Neural cell (in vitro differentiated cells): ENCODE data around the gene FCMR. TPM values are rescaled to one million over a fixed set of nuclear protein-coding genes. Genes with fewer than 3 reads are reported as not detected.
"Not testable (repeated sequence)": the region's sequence is repeated elsewhere in the genome, so short reads cannot be mapped to it uniquely, and the experiment has no call there.

ENCODE experiments used
- H2AFZ ChIP-seq: fragments of 200-600, 300-800 bp; sonication (generic), shearing (Covaris generic); 2 replicates; pipeline ENCODE4 v1.6.0; 2014; ENCODE audit warnings: low read depth, mild to moderate bottlenecking, antibody characterized with exemption, low read length, moderate library complexity
- H3F3A ChIP-seq: fragments of 200-600 bp; shearing (Covaris generic); 2 replicates; pipeline ENCODE4 v1.6.1; 2016; ENCODE audit warnings: mild to moderate bottlenecking, moderate library complexity, mixed read lengths, antibody characterized with exemption, low read length; ENCODE audit not compliant: insufficient read depth, poor library complexity, severe bottlenecking
- H3K27ac ChIP-seq: fragments of 200-600, 300-800 bp; sonication (generic), shearing (Covaris generic); 2 replicates; pipeline ENCODE4 v1.5.1; 2014; ENCODE audit warnings: mild to moderate bottlenecking, low read length, moderate library complexity
- H3K27me3 ChIP-seq: fragments of 300-800, 200-600 bp; sonication (generic), shearing (Covaris generic); 2 replicates; pipeline ENCODE4 v1.6.0; 2014; ENCODE audit warnings: mild to moderate bottlenecking, low read depth, low read length, moderate library complexity; ENCODE audit not compliant: insufficient read depth
- H3K36me3 ChIP-seq: fragments of 300-800, 200-600 bp; sonication (generic), shearing (Covaris generic); 2 replicates; pipeline ENCODE4 v1.5.1; 2014; ENCODE audit warnings: mild to moderate bottlenecking, antibody characterized with exemption, low read length, moderate library complexity; ENCODE audit not compliant: insufficient read depth
- H3K4me2 ChIP-seq: fragments of 300-800, 200-600 bp; sonication (generic), shearing (Covaris generic); 2 replicates; pipeline ENCODE4 v1.6.0; 2014; ENCODE audit warnings: mild to moderate bottlenecking, low read length
- H3K4me3 ChIP-seq: fragments of 300-800, 200-600 bp; sonication (generic), shearing (Covaris generic); 2 replicates; pipeline ENCODE4 v1.5.1; 2014; ENCODE audit warnings: mild to moderate bottlenecking, low read length, moderate library complexity
- H3K79me2 ChIP-seq: fragments of 200-600 bp; shearing (Covaris generic); replicated peaks from 2 replicates; pipeline ENCODE4 v1.6.0; 2014; ENCODE audit warnings: mild to moderate bottlenecking, low read length, moderate library complexity; ENCODE audit not compliant: insufficient read depth
- H3K9ac ChIP-seq: fragments of 300-800, 200-600 bp; sonication (generic), shearing (Covaris generic); 2 replicates; pipeline ENCODE4 v1.6.1; 2016; ENCODE audit warnings: mild to moderate bottlenecking, low read length, mixed read lengths
- H3K9me2 ChIP-seq: fragments of 200-600 bp; shearing (Covaris generic); 2 replicates; pipeline ENCODE4 v1.6.1; 2016; ENCODE audit warnings: mild to moderate bottlenecking, low read length, mixed read lengths; ENCODE audit not compliant: insufficient read depth
- H3K9me3 ChIP-seq: fragments of 200-600, 300-800 bp; sonication (generic), shearing (Covaris generic); 2 replicates; pipeline ENCODE4 v1.6.1; 2016; ENCODE audit warnings: mild to moderate bottlenecking, mixed run types, low read length, moderate library complexity, mixed read lengths
- H4K20me1 ChIP-seq: fragments of 200-600 bp; shearing (Covaris generic); 2 replicates; pipeline ENCODE4 v1.6.1; 2016; ENCODE audit warnings: mild to moderate bottlenecking, mixed run types; ENCODE audit not compliant: insufficient read depth
- CTCF ChIP-seq: fragments of 450-650 bp; IDR thresholded peaks from 2 replicates; pipeline ENCODE4 v1.5.1; 2014; ENCODE audit warnings: antibody characterized with exemption, mild to moderate bottlenecking, moderate library complexity; ENCODE audit not compliant: poor library complexity, severe bottlenecking
- EP300 ChIP-seq: fragments of 450-650 bp; conservative IDR thresholded peaks from 2 replicates; pipeline ENCODE4 v1.6.1; 2014; ENCODE audit warnings: antibody characterized with exemption, mild to moderate bottlenecking, moderate library complexity; ENCODE audit not compliant: poor library complexity, severe bottlenecking
- EZH2 ChIP-seq: fragments of 200-600, 300-800 bp; shearing (Covaris generic), sonication (generic); IDR thresholded peaks from 2 replicates; pipeline ENCODE4 v1.6.1; 2014; ENCODE audit warnings: antibody characterized with exemption, low read length, borderline replicate concordance, mild to moderate bottlenecking; ENCODE audit not compliant: insufficient read depth, poor library complexity, severe bottlenecking
- MXI1 ChIP-seq: fragments of 450-650 bp; conservative IDR thresholded peaks from 2 replicates; pipeline ENCODE4 v1.6.1; 2014; ENCODE audit warnings: antibody characterized with exemption, mild to moderate bottlenecking; ENCODE audit not compliant: poor library complexity, severe bottlenecking
- POLR2AphosphoS5 ChIP-seq: IDR thresholded peaks from 2 replicates; pipeline ENCODE4 v1.6.1; 2012
- RAD21 ChIP-seq: fragments of 450-650 bp; conservative IDR thresholded peaks from 2 replicates; pipeline ENCODE4 v1.6.1; 2014; ENCODE audit warnings: antibody characterized with exemption, mild to moderate bottlenecking, moderate library complexity
- REST ChIP-seq: IDR thresholded peaks from 2 replicates; pipeline ENCODE4 v1.6.1; 2012; ENCODE audit warnings: borderline replicate concordance
- SMC3 ChIP-seq: fragments of 450-650 bp; conservative IDR thresholded peaks from 2 replicates; pipeline ENCODE4 v1.6.1; 2014; ENCODE audit warnings: antibody characterized with exemption, mild to moderate bottlenecking, moderate library complexity; ENCODE audit not compliant: poor library complexity
- TAF1 ChIP-seq: IDR thresholded peaks from 2 replicates; pipeline ENCODE4 v1.6.1; 2012; ENCODE audit warnings: low read depth
- polyA plus RNA-seq: library from polyadenylated mRNA; depleted of rRNA; stranded (reverse); fragments of >200 nt; gene quantifications from 2 replicates; pipeline ENCODE4 v1.2.3, GENCODE V29; 2014

Gene FCMR
- polyA plus RNA-seq, 1 donor from 2014 or later, result not detected

DNA sequence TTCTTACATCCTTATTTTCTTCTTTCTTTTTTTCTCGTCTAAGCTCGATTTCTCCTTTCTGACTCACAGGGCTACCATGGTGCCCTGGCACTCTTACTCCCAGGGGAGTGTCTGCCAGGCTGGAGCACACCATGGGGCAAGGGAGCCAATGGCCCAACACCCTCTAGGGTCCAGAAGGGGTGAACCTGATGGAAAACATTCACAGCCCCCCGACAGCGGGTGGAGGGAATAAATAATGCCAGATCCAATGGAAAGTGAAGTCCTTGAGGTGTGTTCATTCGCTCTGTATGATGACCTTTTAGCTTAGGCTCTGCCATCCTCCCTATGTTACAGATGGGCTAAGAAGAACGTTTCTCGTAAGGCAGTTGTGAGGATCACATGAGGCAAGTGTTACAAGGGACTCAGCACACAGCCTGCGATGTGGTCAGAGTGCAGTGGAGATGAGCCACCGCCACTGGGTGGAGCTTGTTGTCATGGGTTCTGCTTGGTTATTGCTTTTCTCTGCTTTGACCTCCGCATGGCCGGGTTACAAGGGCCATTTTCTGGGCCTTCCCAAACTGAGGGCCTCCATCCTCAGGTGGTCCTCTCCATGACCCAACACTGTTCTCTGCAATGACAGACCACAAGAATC, 3.5 kb upstream of the FCMR start:
- no peak overlapping the region for H3K4me3 ChIP-seq
- no peaks in the 10 kb centered on the region for H3F3A ChIP-seq
- no peak overlapping the region for H3K27ac ChIP-seq
- H3K79me2 ChIP-seq, result no peaks in the 10 kb centered on the region
- H3K9me3 ChIP-seq, result no peaks in the 10 kb centered on the region
- no peaks in the 10 kb centered on the region for H3K27me3 ChIP-seq
- no peak overlapping the region for H3K9ac ChIP-seq
- H4K20me1 ChIP-seq, result no peaks in the 10 kb centered on the region
- no peak overlapping the region for H2AFZ ChIP-seq
- H3K9me2 ChIP-seq, result no peaks in the 10 kb centered on the region
- H3K4me2 ChIP-seq, result no peak overlapping the region
- TF ChIP-seq EP300 (no peak), MXI1 (no peak), REST (no peak), RAD21 (no peak), CTCF (no peak), EZH2 (no peak), TAF1 (no peak), POLR2AphosphoS5 (no peak), SMC3 (no peak)
- H3K36me3 ChIP-seq, result no peaks in the 10 kb centered on the region

DNA sequence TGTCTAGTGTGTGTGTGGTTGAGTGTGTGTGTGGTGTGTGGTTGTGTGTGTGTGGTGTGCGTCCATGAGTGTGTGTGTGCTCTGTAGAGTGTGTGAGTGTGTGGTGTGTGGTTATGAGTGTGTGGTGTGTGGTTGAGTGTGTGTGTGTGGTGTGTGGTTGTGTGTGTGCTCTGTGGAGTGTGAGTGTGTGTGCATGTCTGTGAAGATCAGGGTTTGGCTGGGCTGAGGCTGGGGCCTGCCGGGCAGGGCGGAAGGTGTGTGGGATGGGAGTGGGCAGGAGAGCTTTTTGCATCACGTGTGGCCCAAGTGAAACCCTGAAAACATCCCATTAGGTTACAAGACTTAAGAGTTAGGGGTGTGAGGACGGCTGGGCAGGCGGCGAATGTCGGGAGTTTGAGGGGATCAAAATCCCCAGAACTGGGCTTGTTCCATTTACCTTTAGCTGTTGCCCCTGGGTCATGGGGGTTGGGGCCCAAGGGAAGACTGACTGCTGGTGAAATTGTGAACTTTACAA, 2.9 kb upstream of the FCMR start:
- no peak overlapping the region for H3K4me2 ChIP-seq
- no peaks in the 10 kb centered on the region for H3K79me2 ChIP-seq
- H3K27ac ChIP-seq, result no peak overlapping the region
- no peaks in the 10 kb centered on the region for H3K9me2 ChIP-seq
- no peak overlapping the region for H3K9ac ChIP-seq
- no peaks in the 10 kb centered on the region for H3K27me3 ChIP-seq
- H3K9me3 ChIP-seq, result no peaks in the 10 kb centered on the region
- no peaks in the 10 kb centered on the region for H3F3A ChIP-seq
- H3K4me3 ChIP-seq, result no peak overlapping the region
- TF ChIP-seq EZH2 (no peak), EP300 (no peak), SMC3 (no peak), MXI1 (no peak), CTCF (no peak), RAD21 (no peak), TAF1 (no peak), POLR2AphosphoS5 (no peak), REST (no peak)
- no peak overlapping the region for H2AFZ ChIP-seq
- no peaks in the 10 kb centered on the region for H3K36me3 ChIP-seq
- no peaks in the 10 kb centered on the region for H4K20me1 ChIP-seq

GRCh38 chr1:206923961-206924557, 2.3 kb upstream of the FCMR start:
- H3K36me3 ChIP-seq, H3K27ac ChIP-seq, H3K9ac ChIP-seq, H3F3A ChIP-seq, H2AFZ ChIP-seq, H3K27me3 ChIP-seq, H4K20me1 ChIP-seq, H3K4me3 ChIP-seq, H3K4me2 ChIP-seq, H3K9me2 ChIP-seq, H3K9me3 ChIP-seq, H3K79me2 ChIP-seq: not testable (repeated sequence)
